Astrocyte (in vitro differentiated cells and primary cell): ENCODE data around the gene PACC1.

Experiments
- CTCF ChIP-seq: IDR thresholded peaks from 2 replicates; pipeline ENCODE4 v1.5.1; 2011; ENCODE audit warnings: low read depth, mild to moderate bottlenecking, inconsistent platforms, low read length, moderate library complexity; ENCODE audit not compliant: insufficient read depth
- EZH2 ChIP-seq: IDR thresholded peaks from 2 replicates; pipeline ENCODE4 v1.6.1; 2012; ENCODE audit warnings: mild to moderate bottlenecking, low read length, inconsistent platforms; ENCODE audit not compliant: insufficient read depth

DNA sequence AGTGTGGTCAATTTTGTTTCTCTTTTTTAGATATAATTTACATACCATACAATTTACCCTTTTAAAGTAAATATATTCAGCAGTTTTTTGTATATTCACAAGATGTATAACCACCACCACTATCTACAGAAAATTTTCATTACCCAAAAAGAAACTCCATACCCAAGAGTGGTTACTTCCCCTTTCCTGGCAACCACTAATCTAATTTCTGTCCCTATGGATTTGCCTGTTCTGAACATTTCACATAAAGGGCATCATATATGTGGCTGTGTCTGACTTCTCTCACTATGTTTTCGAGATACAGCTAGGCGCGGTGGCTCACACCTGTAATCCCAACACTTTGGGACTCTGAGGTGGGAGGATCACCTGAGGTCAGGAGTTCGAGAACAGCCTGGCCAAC, 13.6 kb downstream of the PACC1 start:
- TF ChIP-seq CTCF = no peak
- TF ChIP-seq EZH2 = no peak
